ENCODE results near the gene HAUS5.
"Not testable (repeated sequence)": the region's sequence is repeated elsewhere in the genome, so short reads cannot be mapped to it uniquely, and the experiment has no call there.

The HAUS5 gene

GRCh38 chr19:35642798-35643254 is 30.3 kb downstream of the HAUS5 start:
- no peak for DNase-seq (ENCODE audit: low read depth in 2 of 2)

DNA sequence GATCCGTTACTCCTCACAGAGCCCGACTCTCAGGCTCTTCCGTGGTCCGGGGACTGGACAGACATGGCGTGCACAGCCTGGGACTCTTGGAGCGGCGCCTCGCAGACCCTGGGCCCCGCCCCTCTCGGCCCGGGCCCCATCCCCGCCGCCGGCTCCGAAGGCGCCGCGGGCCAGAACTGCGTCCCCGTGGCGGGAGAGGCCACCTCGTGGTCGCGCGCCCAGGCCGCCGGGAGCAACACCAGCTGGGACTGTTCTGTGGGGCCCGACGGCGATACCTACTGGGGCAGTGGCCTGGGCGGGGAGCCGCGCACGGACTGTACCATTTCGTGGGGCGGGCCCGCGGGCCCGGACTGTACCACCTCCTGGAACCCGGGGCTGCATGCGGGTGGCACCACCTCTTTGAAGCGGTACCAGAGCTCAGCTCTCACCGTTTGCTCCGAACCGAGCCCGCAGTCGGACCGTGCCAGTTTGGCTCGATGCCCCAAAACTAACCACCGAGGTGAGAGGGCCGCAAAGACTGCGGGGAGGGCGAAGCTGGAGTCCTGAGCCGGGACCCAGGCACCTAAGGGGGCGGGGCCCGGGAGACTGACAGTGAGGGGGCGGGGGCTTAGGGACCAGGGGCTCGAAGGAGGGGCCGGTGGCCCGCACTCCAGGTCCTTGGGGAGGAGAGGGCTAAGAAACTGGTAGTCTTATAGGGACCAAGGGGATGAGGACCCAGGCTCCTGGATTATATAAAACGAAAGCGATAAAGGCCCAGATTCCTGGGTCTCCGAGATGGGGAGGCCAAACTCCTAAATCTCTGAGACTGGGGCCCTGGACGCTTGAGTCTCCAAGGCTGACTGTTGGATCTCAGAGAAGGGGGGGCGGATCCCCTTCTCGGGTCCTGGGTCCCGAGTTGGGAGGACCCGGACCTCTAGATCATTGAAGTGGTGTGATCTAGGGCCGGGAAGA is 31.0 kb downstream of the HAUS5 start:
- DNase-seq (ENCODE audit: low read depth in 2 of 2): peak; percentile 61 to 72

- peak; percentile 93 to 94 for DNase-seq (ENCODE audit: low read depth in 2 of 2)
Observed at GRCh38 chr19:35644206-35644986, 31.9 kb downstream of the HAUS5 start.

DNA sequence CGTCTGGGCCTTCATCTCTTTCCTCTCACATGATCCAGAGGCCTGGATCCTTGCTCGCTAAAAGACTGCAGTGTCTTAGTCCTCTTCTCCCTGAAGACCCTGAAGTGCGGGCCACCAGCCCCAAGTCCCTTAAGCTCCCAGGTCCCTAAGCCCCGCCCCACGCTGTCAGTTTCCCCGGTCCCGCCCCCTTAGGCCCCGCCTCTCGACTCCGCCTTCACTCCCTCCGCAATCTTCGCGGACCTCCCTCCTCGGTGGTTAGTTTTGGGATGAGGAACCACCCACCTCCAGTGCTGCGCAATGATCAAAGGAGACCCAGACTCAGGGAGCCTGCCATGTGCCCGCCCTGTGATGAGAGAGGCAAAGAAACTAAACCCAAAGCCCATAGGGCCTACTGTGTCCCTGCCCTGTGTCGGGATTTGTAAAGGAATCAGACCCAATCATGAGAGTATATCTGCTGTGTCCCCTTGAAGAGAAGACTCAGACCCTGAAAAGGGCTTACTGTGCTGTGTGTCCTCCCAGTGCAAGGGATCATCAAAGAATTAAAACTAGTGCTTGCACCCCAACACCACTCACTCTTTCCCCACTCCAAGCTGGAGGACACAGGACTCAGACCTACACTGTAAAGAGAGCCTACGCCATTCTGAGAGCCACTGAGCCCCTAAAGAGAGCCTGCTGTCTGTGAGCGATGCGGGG is 32.6 kb downstream of the HAUS5 start:
- peak; percentile 81 to 93 for DNase-seq (ENCODE audit: low read depth in 2 of 2)

DNA sequence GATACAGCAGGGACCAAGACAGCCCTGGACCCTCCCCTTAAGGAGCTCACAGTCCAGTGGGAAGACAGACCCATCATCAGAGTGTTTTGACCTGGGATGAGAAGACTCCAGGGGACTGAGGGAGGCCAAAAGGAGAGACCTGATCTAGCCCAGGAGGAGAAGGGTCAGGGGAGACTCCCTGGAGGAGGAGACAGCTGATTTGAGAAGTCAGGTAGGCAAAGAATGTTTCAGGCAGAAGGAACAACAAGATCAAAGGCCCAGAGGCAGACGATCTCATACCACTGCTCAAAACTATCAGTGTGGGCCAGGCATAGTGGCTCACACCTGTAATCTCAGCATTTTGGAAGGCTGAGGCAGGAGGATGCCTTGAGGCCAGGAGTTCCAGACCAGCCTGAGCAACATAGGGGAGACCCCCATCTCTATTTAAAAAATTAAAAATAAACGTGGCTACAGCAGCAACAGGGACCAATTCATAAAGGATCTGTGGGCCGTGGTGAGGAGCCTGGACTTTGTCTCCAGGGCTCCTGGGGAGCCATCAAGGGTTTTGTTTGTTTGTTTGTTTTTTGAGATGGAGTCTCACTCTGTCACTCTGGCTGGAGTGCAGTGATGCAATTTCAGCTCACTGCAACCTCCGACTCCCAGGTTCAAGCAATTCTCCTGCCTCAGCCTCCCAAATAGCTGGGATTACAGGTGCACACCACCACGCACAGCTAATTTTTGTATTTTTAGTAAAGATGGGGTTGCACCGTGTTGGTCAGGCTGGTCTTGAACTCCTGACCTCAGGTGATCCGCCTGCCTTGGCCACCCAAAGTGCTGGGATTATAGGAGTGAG is 33.4 kb downstream of the HAUS5 start:
- DNase-seq (ENCODE audit: low read depth in 2 of 2): no peak

DNA sequence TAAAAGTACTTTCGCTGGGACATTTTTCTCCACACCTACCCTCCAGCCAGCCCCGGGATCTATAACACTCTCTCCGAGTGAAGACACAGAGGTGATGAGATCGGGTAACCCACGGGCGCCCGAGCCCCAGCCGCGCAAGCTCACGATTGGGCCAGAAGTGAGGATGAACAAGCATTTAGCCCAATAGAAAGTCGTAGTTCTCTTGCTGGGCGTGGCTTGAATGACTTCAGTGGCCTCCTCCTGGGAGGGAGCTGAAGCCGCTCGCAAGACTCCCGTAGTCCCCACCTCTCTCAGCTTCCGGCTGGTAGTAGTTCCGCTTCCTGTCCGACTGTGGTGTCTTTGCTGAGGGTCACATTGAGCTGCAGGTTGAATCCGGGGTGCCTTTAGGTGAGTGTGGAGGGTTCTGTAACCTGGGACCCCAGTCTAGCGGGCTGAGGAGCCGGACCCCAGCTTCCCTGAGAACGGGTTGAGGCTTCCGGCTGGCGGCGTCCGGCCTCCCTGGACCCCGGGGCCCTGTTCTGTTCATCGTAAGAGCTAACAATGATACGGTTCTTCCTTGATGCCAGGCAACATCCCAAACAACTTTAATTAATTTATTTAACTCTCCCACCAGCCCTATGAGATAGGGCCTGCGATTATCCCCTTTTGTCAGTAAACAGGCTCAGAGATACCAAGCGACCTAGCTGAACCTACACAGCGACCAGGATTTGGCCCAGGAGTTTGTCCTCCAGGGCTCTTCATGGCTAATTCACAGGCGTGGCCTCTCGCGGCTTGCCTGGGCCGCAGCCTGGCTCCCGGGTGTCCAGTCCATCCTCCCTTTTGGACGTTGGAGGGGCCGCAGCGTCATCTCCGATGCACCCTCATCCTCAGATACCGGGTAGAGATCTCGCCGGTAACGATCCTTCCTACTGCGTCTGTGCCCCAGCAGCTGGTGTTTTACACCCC is 35.8 kb downstream of the HAUS5 start, which contains the start of gene COX6B1:
Gene COX6B1 (plus strand): TSS at position 307 of the 945 bp plus-strand sequence. CDS start 2,921 bp downstream, outside the sequence.
- peak; percentile 80 to 86 for DNase-seq (ENCODE audit: low read depth in 2 of 2)

GRCh38 chr19:35650581-35650980 is 38.0 kb downstream of the HAUS5 start:
- DNase-seq (ENCODE audit: low read depth in 2 of 2): no peak

DNA sequence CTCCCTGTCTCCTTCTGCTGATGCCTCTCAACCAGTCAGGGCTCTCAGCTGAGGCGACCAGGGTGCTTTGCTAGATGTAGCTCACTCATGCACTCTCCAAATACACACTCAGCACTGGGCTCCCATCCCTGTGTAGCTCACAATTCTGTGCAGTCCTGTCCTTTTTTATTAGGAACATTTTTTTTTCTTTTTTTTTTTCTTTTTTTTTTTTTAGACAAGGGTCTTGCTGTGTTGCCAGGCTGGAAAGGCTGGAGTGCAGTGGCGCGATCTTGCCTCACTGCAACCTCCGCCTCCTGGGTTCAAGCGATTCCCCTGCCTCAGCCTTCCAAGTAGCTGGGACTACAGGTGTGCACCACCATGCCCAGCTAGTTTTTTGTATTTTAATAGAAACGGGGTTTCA is 42.3 kb downstream of the HAUS5 start:
- DNase-seq (ENCODE audit: low read depth in 2 of 2): not testable (repeated sequence)

- no peak for DNase-seq (ENCODE audit: low read depth in 2 of 2)
Observed at GRCh38 chr19:35655600-35655999, 43.1 kb downstream of the HAUS5 start.

DNA sequence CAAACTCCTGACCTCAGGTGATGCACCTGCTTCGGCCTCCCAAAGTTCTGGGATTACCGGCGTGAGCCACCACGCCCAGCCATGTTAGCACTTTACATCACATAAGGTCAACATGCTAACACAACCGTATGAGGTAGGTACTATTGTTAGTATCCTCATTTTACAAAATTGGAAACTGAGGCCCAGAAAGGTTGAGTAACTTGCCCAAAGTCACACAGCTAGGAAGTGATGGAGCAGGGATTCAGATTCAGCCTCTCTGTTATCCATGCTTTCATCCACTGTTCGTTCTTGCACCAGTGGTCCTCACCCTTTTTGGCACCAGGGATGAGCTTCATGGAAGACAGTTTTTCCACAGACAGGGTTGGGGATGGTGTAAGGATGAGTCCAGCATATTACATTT is 44.2 kb downstream of the HAUS5 start:
- DNase-seq (ENCODE audit: low read depth in 2 of 2): no peak

DNA sequence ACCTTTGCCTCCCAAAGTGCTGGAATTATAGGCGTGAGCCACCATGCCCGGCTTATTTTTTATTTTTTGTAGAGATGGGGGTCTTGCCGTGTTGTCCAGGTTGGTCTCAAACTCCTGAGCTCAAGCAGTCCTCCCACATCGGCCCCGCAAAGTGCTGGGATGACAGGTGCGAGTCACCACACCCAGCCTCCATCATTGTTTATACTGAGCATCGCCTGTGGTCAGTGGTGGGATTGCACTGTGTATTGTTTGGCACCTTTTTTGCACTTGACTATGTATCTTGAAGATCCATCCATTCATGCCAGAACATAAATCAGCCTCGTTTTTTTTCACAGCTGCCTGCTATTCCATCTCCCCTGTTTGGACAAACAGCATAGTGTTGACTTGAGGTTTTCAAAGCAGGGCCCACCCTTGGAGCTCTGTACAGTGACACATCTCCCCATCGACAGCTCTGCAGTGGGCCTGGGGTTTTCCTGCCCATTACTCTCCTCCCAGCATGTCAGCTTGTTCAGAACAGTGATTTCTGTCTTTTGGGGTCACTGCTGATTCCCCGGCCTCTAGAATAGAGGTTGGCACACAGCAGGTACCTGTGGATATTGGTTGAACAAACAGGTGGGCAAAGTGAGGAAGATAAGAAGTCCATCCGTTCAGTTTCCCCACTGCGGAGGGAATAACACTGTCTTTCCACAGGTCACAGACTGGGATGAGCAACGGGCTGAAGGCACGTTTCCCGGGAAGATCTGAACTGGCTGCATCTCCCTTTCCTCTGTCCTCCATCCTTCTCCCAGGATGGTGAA is 45.6 kb downstream of the HAUS5 start:
- no peak for DNase-seq (ENCODE audit: low read depth in 2 of 2)

DNA sequence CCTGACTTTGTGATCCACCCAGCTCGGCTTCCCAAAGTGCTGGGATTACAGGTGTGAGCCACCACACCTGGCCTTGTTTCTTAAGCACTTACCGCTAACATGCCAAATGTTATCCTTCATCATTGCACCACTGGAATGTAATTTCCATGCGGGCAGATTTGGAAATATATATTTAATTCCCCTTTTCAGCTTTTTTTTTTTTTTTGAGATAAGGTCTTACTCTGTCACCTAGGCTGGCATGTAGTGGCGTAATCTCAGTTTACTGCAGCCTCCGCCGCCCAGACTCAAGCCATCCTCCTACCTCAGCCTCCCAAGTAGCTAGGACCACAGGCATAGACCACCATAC is 49.4 kb downstream of the HAUS5 start:
- no peak for DNase-seq (ENCODE audit: low read depth in 2 of 2)

GRCh38 chr19:35663981-35664380 is 51.4 kb downstream of the HAUS5 start:
- DNase-seq (ENCODE audit: low read depth in 2 of 2): no peak

DNA sequence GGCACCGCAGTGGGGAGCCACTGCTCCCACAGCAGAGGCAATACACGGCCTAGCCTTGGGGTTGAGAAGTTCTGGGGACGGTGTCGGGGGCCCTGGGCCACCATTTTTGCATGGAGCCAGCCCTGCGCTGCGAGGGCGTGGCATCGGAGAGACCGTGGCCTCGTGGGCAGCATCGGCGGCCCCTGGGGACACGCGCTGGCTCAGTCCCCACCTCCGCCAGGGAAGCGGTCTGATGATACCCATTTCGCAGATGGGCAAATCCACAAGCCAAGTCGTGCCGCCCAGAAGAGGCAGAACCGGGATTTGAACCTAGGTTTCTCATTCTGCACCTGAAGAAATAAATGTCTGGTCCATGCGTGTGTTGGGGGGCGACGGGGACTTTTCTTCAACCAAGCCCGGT is 52.6 kb downstream of the HAUS5 start:
- DNase-seq (ENCODE audit: low read depth in 2 of 2): no peak

- no peak for DNase-seq (ENCODE audit: low read depth in 2 of 2)
Observed at GRCh38 chr19:35665604-35666003, 53.1 kb downstream of the HAUS5 start.

GRCh38 chr19:35666251-35666913 is 53.8 kb downstream of the HAUS5 start, which contains the start of gene UPK1A:
TSS of gene UPK1A (plus strand) at chr19:35666517. CDS start at chr19:35666813, 296 bp downstream.
- DNase-seq (ENCODE audit: low read depth in 2 of 2): no peak

DNA sequence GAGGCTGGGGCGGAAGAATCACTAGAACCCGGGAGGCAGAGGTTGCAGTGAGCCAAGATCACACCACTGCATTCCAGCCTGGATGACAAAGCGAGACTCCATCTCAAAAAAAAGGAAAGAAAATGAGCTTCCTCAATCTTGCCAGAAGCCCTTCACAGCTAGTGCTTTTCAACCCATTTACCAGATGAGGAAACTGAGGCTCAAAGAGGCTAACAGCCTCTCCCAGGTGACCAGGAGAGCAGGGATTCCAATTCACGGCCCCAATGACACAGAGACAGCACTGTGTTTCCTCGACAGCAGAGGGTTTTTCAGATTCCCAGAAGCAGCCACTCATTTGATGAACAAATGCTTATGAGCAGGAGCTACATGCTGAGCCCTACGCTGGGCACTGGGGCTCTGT is 57.0 kb downstream of the HAUS5 start:
- no peak for DNase-seq (ENCODE audit: low read depth in 2 of 2)

GRCh38 chr19:35669974-35670373 is 57.4 kb downstream of the HAUS5 start:
- no peak for DNase-seq (ENCODE audit: low read depth in 2 of 2)

All from activated CD4-positive, alpha-beta T cell treated with anti-CD3 and anti-CD28 coated beads for 24 hours (primary cell).